Activated CD4-positive, CD25-positive, alpha-beta regulatory T cell treated with anti-CD3 and anti-CD28 coated beads, Interleukin-2, amount 50 U/mL, for 16 hours (primary cell): ENCODE results near the gene LRRC7.

Experiments
- DNase-seq: peaks from one replicate; pipeline ENCODE4 v3.0.0-alpha.2; 2020; ENCODE audit warnings: low read depth, low spot score

The LRRC7 gene

GRCh38 chr1:69589799-69590198 lies 22.1 kb downstream of the LRRC7 start:
- no peak for DNase-seq

- DNase-seq, result no peak
Measured at GRCh38 chr1:69592341-69592740, 24.6 kb downstream of the LRRC7 start.

- no peak for DNase-seq
Measured at GRCh38 chr1:69595486-69595885, 27.8 kb downstream of the LRRC7 start.

DNA sequence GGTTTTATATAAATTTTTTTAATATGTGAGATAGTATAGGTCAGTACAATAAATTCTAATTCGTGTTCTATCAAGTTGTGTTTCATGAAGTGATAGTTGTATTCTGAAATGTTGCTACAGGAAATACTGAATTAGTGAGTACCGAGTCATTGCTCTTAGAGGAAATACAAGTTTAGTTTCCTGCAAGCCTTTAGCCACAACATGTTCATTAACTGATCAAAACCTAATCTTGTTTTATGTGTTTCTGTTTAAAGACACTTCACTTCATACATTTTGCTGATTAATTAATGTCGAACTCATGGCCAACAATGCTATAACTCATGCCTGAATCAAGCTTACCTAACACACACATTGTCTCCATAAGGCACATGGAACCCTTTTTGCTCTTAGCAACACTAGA lies 43.6 kb downstream of the LRRC7 start:
- no peak for DNase-seq

DNA sequence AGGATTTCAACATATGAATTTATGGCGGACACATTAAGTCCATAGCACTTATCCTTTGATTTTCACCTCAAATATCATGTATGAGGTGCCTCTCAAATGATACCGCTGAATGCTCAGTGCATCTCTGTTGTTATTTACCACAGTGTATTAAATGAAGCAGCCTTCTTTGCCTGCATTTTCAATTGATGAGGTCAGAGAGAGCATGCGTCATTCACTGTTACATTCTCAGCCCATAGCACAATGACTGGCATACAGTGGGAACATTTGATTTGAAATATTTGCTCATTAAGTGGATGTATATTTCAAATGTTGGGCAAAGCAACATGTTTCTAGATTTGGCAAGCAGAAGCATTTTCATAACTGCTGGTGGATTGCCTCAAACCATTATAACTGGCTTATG lies 45.7 kb downstream of the LRRC7 start:
- DNase-seq, result no peak

- no peak for DNase-seq
Measured at GRCh38 chr1:69638673-69639072, 71.0 kb downstream of the LRRC7 start.

- no peak for DNase-seq
Measured at GRCh38 chr1:69639159-69639558, 71.4 kb downstream of the LRRC7 start.

DNA sequence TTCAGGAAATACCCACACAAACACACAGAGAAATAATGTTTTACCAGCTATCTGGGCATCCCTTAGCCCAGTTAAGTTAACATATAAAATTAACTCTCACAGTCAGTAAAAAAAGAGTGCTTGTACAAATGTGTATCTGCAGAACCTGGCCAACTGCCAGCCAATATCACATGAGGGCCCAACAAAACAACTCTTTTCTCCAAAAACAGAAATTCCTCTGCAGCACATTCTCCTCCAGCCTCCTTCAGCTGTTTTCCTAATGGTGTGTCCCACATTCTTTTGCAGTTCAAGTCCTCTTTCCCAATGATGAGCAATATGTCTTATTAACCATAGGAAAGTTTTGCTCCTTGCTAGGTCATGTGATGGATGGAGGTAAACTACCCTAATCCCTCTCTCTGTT lies 75.5 kb downstream of the LRRC7 start:
- no peak for DNase-seq

GRCh38 chr1:69645477-69645876 lies 77.8 kb downstream of the LRRC7 start:
- no peak for DNase-seq

DNA sequence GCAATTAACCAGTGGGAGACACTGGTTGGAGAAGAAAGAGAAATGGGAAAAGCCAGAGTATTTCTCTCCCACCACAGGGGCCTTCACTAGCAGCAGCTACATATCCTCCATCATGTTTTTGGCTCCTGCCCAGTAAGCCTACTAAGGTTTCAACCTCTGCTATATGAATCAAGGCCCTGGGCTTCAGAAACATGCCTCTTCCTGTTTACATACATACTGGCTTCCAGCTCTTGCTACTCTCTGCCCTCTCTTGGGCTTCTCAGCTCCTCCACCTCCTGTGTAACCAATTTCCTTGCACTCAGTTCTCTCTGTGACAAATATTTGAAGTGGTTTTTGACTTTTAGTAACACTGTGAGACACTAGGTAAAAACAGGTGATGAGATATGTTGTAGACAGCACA lies 80.8 kb downstream of the LRRC7 start:
- DNase-seq, result no peak

GRCh38 chr1:69649383-69649990 lies 81.8 kb downstream of the LRRC7 start:
- DNase-seq, result no peak

- DNase-seq, result no peak
Measured at GRCh38 chr1:69650779-69651178, 83.1 kb downstream of the LRRC7 start.

DNA sequence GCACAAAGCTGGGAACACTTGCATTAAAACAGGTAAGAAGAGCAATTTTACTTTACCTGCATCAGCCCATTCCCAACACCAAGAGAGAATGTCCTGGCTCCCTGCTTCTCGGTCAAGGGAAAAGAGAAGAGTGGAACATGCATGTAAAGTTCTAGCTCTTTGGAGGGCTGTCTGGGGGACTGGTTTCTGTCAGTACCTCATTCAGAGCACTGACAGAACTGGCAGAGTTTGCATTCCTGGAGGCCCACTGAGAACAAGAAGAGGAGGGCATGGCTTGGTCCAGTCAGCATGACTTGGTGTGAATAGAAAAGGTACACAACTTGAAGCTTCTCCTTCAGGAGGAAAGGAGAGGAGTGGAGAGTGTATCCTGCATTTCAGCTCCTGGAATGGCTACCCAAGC lies 83.9 kb downstream of the LRRC7 start:
- no peak for DNase-seq

- no peak for DNase-seq
Measured at GRCh38 chr1:69657971-69658370, 90.2 kb downstream of the LRRC7 start.

GRCh38 chr1:69661686-69662085 lies 94.0 kb downstream of the LRRC7 start:
- no peak for DNase-seq

- DNase-seq, result no peak
Measured at GRCh38 chr1:69662321-69662720, 94.6 kb downstream of the LRRC7 start.

GRCh38 chr1:69671363-69672010 lies 103.8 kb downstream of the LRRC7 start:
- no peak for DNase-seq

DNA sequence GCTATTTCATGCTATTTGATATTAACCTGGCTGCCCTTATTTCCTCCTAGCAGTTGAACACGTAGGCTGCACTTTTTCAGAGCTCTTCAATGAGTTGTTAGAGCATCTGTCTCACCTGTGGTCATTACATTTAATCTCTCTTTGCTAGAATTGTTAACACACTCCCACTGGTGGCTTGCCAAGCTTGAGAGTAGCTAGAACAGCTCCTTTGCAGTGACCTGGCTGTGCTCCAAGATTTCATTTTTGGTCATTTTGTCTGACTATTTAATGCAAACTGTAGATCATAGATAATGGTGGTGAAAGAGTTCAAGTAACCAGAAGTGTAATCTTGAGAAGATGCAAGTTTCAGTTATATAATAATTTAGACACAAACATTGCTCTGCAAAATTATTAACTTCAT lies 105.6 kb downstream of the LRRC7 start:
- DNase-seq, result no peak

DNA sequence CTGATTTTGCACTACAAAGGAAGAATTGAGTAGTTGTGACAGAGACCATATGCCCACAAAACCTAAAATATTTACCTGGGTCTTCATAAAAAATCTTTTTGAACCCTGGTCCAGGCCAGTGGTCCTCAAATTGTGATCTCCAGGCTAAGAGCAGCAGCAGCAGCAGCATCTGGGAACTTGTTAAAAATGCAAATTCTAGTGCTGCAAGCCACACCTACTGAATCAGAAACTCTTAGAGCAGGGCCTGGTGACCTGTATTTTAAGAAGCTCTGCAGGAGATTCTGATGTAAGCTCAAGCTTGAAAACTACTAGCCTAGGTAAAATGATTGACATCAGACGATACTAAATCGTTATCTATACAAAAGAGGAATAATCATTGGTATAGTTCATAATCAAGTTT lies 112.2 kb downstream of the LRRC7 start:
- no peak for DNase-seq

GRCh38 chr1:69686367-69686984 lies 118.8 kb downstream of the LRRC7 start:
- DNase-seq, result no peak

DNA sequence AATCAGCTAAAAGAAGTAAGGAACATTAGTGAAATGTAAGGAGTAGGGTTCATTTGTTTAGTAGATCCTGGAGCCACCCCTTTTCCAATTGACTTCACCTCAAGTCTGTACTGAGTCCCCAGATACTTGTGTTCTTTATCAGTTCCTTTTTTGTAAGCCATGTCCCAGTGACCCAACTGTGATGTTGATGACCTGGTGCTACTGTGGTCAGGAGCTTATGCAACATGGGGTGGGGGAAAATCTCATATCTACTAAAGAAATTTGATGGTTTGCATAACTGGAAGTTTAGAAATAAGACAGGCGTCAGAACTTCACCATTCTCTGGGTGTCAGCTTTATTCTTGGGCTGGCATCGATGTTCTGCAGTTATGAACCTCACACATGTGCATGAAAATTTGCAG lies 120.5 kb downstream of the LRRC7 start:
- DNase-seq, result no peak

GRCh38 chr1:69691179-69691578 lies 123.5 kb downstream of the LRRC7 start:
- DNase-seq, result no peak

GRCh38 chr1:69693921-69694675 lies 126.4 kb downstream of the LRRC7 start:
- DNase-seq, result no peak
